Liver (tissue), 9 donors: ENCODE results near the gene UBE3C. TPM values are rescaled to one million over a fixed set of nuclear protein-coding genes. Genes with fewer than 3 reads are reported as not detected.

Experiments
- DNase-seq: peaks from one replicate; pipeline ENCODE4 v3.0.0-alpha.2; 2017; ENCODE audit warnings: low spot score
- H3K27ac ChIP-seq, 2 donors: one replicate each; pipeline ENCODE4 v1.7.0; 2013; ENCODE audit warnings: inconsistent platforms in 2 of 2, low read length in 2 of 2, control low read depth in 1 of 2, low read depth in 1 of 2, mild to moderate bottlenecking in 1 of 2
- H3K27me3 ChIP-seq, 4 donors: one replicate each; pipeline versions ENCODE4 v1.6.1 to v1.7.0; 2013; ENCODE audit warnings: low read length in 3 of 4, inconsistent platforms in 1 of 4, mild to moderate bottlenecking in 1 of 4, moderate library complexity in 1 of 4; ENCODE audit not compliant: control insufficient read depth in 4 of 4, insufficient read depth in 4 of 4
- H3K36me3 ChIP-seq, 4 donors: one replicate each; pipeline versions ENCODE4 v1.6.1 to v1.7.0; 2013; ENCODE audit warnings: low read length in 3 of 4, mild to moderate bottlenecking in 3 of 4, low read depth in 1 of 4, moderate library complexity in 1 of 4; ENCODE audit not compliant: control insufficient read depth in 4 of 4, insufficient read depth in 3 of 4
- H3K4me1 ChIP-seq, 4 donors: one replicate each; pipeline versions ENCODE4 v1.6.1 to v1.7.0; 2013; ENCODE audit warnings: low read length in 3 of 4, mild to moderate bottlenecking in 3 of 4, moderate library complexity in 1 of 4; ENCODE audit not compliant: control insufficient read depth in 4 of 4, insufficient read depth in 4 of 4
- H3K4me3 ChIP-seq, 3 donors: one replicate each; pipeline versions ENCODE4 v1.6.1 to v1.7.0; 2013; ENCODE audit warnings: low read length in 3 of 3, control low read depth in 1 of 3, low read depth in 1 of 3, mild to moderate bottlenecking in 1 of 3
- H3K9ac ChIP-seq, 2 donors: one replicate each; pipeline ENCODE4 v1.7.0; 2013; ENCODE audit warnings: low read length in 2 of 2, mild to moderate bottlenecking in 2 of 2, moderate library complexity in 2 of 2, control low read depth in 1 of 2, low read depth in 1 of 2
- H3K9me3 ChIP-seq, 4 donors: one replicate each; pipeline versions ENCODE4 v1.6.1 to v1.7.0; 2013; ENCODE audit warnings: low read length in 3 of 4; ENCODE audit not compliant: control insufficient read depth in 4 of 4
- EGR1 ChIP-seq, 2 donors: IDR thresholded peaks; 2 replicates each; pipeline ENCODE4 v1.6.1; 2016 to 2018; ENCODE audit warnings: antibody characterized with exemption in 2 of 2, low read depth in 2 of 2
- MAX ChIP-seq: IDR thresholded peaks from 2 replicates; pipeline ENCODE4 v1.6.1; 2016; ENCODE audit warnings: antibody characterized with exemption
- NR2F2 ChIP-seq: IDR thresholded peaks from 2 replicates; pipeline ENCODE4 v1.6.1; 2016; ENCODE audit warnings: antibody characterized with exemption
- RAD21 ChIP-seq, 2 donors: IDR thresholded peaks; 2 replicates each; pipeline ENCODE4 v1.6.1; 2016; ENCODE audit warnings: antibody characterized with exemption in 2 of 2, mild to moderate bottlenecking in 2 of 2
- RXRA ChIP-seq, 2 donors: IDR thresholded peaks; 2 replicates each; pipeline ENCODE4 v1.6.1; 2017 to 2018; ENCODE audit warnings: antibody characterized with exemption in 2 of 2, mild to moderate bottlenecking in 1 of 2
- SP1 ChIP-seq: IDR thresholded peaks from 2 replicates; pipeline ENCODE4 v1.6.1; 2018; ENCODE audit warnings: antibody characterized with exemption, mild to moderate bottlenecking
- TAF1 ChIP-seq: conservative IDR thresholded peaks from 2 replicates; pipeline ENCODE4 v1.6.1; 2016; ENCODE audit warnings: antibody characterized with exemption, mild to moderate bottlenecking
- WGBS: extraction: QIAGEN DNeasy Blood & Tissue Kit; methylation state at CpG from one replicate; pipeline ENCODE4 v1.1.7; 2013; 5-methylcytosine and 5-hydroxymethylcytosine counted together
- polyA plus RNA-seq, 2 donors: library from polyadenylated mRNA; stranded (reverse) in 1 of 2; unstranded in 1 of 2; fragments of 200-250 nt in 1 of 2; fragments of >200 nt in 1 of 2; fragmentation: Nextera tagmentation in 1 of 2; extraction: Ambion mirVana in 1 of 2; gene quantifications; one replicate each; pipeline versions ENCODE4 v1.2.1 to v1.2.3, GENCODE V29; 2013 to 2015
- total RNA-seq, 2 donors: library from RNA; depleted of rRNA; stranded (reverse); fragments of >200 nt; gene quantifications; one replicate each; pipeline ENCODE4 v1.2.3, GENCODE V29; 2014
- TF ChIP-seq, protein P1 (sequence below): IDR thresholded peaks from 2 replicates; pipeline ENCODE4 v1.6.1; 2016; ENCODE audit warnings: antibody characterized with exemption
- TF ChIP-seq, protein P2 (sequence below): IDR thresholded peaks from 2 replicates; pipeline ENCODE4 v1.6.1; 2016; ENCODE audit warnings: antibody characterized with exemption, mild to moderate bottlenecking
- TF ChIP-seq, protein P3 (sequence below): fragments of 150-350 bp; IDR thresholded peaks from 2 replicates; pipeline ENCODE4 v1.5.1; 2017; ENCODE audit warnings: improper control_type of control experiment, low read depth, low read length; ENCODE audit not compliant: missing input control
- donor health status: healthy.
- donor health status: healthy.
- donor health status: healthy.
- donor health status: healthy.
- donor health status: healthy.

The UBE3C gene
- total and polyA plus RNA-seq, 4 donors, result 10.3 to 61.8 (median 33.9) TPM

DNA sequence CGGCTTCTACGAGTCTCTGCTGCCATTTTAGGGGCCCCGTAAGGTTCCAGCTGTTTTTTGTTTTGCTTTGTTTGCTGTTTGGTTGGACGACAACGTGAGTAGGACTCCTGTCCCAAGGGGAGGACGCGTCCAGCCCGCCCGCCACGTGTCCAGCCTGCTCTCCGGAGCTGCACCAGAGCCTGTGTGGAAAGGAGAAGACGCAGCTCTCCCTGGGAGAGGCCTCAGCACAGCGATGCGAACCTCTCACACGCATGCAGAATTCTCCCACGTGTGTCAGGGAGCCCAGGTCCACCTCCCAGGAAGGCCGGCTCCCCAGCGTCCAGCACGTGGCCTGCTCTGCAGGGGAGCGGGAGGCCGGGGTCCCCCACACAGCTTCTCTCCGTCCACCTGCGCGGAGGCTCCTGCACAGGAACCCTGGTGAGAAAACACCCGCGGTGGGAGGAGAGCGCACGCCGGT lies 161.7 kb downstream of the UBE3C start:
- no peaks in the 10 kb centered on the region for H3K36me3 ChIP-seq
- H3K27ac ChIP-seq, result no peak overlapping the region
- 87% methylated on average over 29 of the region's 29 CpGs for WGBS
- TF ChIP-seq, protein P1, sequence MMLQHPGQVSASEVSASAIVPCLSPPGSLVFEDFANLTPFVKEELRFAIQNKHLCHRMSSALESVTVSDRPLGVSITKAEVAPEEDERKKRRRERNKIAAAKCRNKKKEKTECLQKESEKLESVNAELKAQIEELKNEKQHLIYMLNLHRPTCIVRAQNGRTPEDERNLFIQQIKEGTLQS, result no peak
- TF ChIP-seq MAX, result no peak
- TF ChIP-seq, protein P2, sequence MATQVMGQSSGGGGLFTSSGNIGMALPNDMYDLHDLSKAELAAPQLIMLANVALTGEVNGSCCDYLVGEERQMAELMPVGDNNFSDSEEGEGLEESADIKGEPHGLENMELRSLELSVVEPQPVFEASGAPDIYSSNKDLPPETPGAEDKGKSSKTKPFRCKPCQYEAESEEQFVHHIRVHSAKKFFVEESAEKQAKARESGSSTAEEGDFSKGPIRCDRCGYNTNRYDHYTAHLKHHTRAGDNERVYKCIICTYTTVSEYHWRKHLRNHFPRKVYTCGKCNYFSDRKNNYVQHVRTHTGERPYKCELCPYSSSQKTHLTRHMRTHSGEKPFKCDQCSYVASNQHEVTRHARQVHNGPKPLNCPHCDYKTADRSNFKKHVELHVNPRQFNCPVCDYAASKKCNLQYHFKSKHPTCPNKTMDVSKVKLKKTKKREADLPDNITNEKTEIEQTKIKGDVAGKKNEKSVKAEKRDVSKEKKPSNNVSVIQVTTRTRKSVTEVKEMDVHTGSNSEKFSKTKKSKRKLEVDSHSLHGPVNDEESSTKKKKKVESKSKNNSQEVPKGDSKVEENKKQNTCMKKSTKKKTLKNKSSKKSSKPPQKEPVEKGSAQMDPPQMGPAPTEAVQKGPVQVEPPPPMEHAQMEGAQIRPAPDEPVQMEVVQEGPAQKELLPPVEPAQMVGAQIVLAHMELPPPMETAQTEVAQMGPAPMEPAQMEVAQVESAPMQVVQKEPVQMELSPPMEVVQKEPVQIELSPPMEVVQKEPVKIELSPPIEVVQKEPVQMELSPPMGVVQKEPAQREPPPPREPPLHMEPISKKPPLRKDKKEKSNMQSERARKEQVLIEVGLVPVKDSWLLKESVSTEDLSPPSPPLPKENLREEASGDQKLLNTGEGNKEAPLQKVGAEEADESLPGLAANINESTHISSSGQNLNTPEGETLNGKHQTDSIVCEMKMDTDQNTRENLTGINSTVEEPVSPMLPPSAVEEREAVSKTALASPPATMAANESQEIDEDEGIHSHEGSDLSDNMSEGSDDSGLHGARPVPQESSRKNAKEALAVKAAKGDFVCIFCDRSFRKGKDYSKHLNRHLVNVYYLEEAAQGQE, result no peak
- no peak for TF ChIP-seq SP1
- no peak for TF ChIP-seq NR2F2
- no peak for TF ChIP-seq RAD21 (IDR thresholded peaks at IDR 0.05)
- TF ChIP-seq EGR1 (IDR thresholded peaks at IDR 0.05; ENCODE audit: low read depth in 2 of 2), result no peak
- no peak for TF ChIP-seq TAF1
- TF ChIP-seq, protein P3, sequence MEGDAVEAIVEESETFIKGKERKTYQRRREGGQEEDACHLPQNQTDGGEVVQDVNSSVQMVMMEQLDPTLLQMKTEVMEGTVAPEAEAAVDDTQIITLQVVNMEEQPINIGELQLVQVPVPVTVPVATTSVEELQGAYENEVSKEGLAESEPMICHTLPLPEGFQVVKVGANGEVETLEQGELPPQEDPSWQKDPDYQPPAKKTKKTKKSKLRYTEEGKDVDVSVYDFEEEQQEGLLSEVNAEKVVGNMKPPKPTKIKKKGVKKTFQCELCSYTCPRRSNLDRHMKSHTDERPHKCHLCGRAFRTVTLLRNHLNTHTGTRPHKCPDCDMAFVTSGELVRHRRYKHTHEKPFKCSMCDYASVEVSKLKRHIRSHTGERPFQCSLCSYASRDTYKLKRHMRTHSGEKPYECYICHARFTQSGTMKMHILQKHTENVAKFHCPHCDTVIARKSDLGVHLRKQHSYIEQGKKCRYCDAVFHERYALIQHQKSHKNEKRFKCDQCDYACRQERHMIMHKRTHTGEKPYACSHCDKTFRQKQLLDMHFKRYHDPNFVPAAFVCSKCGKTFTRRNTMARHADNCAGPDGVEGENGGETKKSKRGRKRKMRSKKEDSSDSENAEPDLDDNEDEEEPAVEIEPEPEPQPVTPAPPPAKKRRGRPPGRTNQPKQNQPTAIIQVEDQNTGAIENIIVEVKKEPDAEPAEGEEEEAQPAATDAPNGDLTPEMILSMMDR, result no peak
- H3K4me3 ChIP-seq, result no peak overlapping the region
- no peak for DNase-seq
- H3K9me3 ChIP-seq, result no peaks in the 10 kb centered on the region
- H3K4me1 ChIP-seq, result no peaks in the 10 kb centered on the region
- no peak overlapping the region for H3K9ac ChIP-seq
- no peaks in the 10 kb centered on the region for H3K27me3 ChIP-seq

- H3K27me3 ChIP-seq, result no peaks in the 10 kb centered on the region
- no peaks in the 10 kb centered on the region for H3K36me3 ChIP-seq
- no peaks in the 10 kb centered on the region for H3K9me3 ChIP-seq
- H3K27ac ChIP-seq, result peak overlapping the region in 1 of 2 donors; percentile 34
- H3K4me3 ChIP-seq, result no peak overlapping the region
- TF ChIP-seq MAX (no peak), SP1 (no peak), RXRA (IDR thresholded peaks at IDR 0.05) (no peak)
- 84% methylated on average over 10 of the region's 10 CpGs for WGBS
- H3K9ac ChIP-seq, result no peak overlapping the region
- no peaks in the 10 kb centered on the region for H3K4me1 ChIP-seq
- DNase-seq, result no peak
These were observed 162.9 kb downstream of the UBE3C start for GRCh38 chr7:157301610-157302120.
